ENCODE results near the gene DNER.
A peak's percentile ranks its signal among the peaks of the same experiment; 100 is the strongest.
"Not testable (repeated sequence)": the region's sequence is repeated elsewhere in the genome, so short reads cannot be mapped to it uniquely, and the experiment has no call there.

DNER gene

DNA sequence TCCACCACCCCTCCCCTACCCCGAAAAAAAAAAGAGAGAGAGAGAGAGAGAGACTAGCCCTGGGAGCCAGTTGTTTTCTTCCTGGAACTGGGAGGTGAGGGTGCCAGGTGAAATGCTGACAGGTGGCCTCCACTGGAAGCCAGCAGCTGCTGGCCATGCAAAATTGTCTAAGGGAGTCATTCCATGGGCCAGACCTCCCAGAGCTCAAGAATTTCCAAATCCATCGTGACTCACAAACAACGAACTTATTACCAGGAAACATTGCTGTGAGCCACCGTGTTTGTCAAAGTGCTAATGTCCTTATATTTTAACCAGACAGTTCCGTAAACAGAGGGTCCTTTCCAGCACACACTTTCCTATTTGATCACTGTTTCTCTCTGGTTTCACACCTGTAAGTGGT lies 374.7 kb downstream of the DNER start:
- TF ChIP-seq, protein P1, sequence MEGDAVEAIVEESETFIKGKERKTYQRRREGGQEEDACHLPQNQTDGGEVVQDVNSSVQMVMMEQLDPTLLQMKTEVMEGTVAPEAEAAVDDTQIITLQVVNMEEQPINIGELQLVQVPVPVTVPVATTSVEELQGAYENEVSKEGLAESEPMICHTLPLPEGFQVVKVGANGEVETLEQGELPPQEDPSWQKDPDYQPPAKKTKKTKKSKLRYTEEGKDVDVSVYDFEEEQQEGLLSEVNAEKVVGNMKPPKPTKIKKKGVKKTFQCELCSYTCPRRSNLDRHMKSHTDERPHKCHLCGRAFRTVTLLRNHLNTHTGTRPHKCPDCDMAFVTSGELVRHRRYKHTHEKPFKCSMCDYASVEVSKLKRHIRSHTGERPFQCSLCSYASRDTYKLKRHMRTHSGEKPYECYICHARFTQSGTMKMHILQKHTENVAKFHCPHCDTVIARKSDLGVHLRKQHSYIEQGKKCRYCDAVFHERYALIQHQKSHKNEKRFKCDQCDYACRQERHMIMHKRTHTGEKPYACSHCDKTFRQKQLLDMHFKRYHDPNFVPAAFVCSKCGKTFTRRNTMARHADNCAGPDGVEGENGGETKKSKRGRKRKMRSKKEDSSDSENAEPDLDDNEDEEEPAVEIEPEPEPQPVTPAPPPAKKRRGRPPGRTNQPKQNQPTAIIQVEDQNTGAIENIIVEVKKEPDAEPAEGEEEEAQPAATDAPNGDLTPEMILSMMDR (IDR thresholded peaks at IDR 0.05; ENCODE audit: low read depth, low read length): no peak
- DNase-seq (ENCODE audit: extremely low read depth, low read depth): no peak

DNA sequence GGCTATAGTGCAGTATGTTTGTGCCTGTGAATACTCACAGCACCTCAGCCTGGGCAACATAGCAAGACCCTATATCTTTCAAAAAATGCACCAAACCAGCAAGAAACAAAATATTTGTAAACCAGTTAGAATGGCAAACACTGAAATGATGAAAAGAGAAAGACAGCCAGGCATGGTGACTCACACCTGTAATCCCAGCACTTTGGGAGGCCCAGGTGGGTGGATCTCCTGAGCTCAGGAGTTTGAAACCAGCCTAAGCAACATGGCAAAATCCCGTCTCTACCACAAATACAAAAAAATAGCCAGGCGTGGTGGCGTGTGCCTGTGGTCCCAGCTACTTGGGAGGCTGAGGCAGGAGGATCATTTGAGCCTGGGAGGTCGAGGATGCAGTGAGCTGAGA lies 375.2 kb downstream of the DNER start:
- DNase-seq (ENCODE audit: extremely low read depth, low read depth): not testable (repeated sequence)

- TF ChIP-seq, protein P1 (IDR thresholded peaks at IDR 0.05; ENCODE audit: low read depth, low read length): no peak
- no peak for DNase-seq (ENCODE audit: extremely low read depth, low read depth)
Measured at GRCh38 chr2:229335877-229336346, 378.4 kb downstream of the DNER start.

- TF ChIP-seq, protein P1 (IDR thresholded peaks at IDR 0.05; ENCODE audit: low read depth, low read length): no peak
- no peak for DNase-seq (ENCODE audit: extremely low read depth, low read depth)
Measured at GRCh38 chr2:229335330-229335729, 379.0 kb downstream of the DNER start.

GRCh38 chr2:229330952-229331351 lies 383.4 kb downstream of the DNER start:
- no peak for DNase-seq (ENCODE audit: extremely low read depth, low read depth)
- TF ChIP-seq, protein P1 (IDR thresholded peaks at IDR 0.05; ENCODE audit: low read depth, low read length): no peak

DNA sequence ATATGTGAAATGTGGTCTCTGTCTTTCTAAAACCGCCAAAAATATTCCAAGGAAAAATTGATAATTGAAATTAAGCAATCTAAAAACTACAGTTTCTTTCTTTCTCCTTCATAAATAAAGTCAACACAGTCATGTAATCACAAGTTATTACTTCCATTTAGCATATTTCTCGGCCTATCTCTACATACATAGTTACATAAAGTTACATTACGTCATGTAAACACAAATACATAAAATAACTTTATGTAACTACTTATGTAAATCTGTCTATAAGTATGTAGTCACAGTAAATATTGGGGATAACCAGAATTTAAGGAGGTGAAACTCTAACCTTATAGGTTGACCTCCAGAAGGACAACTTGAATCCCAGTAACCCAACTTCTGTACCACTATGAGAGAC lies 394.8 kb downstream of the DNER start:
- DNase-seq (ENCODE audit: extremely low read depth, low read depth): no peak

DNA sequence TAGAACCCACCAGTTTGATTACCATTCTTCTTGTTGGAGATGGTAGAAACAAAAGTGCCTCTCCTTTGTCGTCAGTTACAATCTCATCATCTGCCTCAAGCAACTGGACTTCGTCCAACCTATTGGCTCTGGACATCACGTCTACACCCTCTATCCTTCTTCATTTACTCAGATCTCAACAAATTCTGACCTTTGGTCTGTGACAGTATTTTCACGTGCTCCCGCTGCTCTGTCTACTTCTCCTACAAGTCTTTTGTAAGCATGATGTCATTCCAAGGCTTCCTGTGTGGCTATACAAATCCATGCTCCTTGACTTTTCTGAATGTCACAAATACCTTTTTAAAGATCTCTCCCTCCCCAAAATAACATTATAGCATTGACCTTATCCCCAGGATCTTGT lies 400.2 kb downstream of the DNER start:
- TF ChIP-seq, protein P1 (IDR thresholded peaks at IDR 0.05; ENCODE audit: low read depth, low read length): no peak

More for the DNA sequence above, 394.8 kb downstream of the DNER start:
- TF ChIP-seq, protein P1 (IDR thresholded peaks at IDR 0.05; ENCODE audit: low read depth, low read length): no peak

GRCh38 chr2:229313591-229313990 lies 400.8 kb downstream of the DNER start:
- TF ChIP-seq, protein P1 (IDR thresholded peaks at IDR 0.05; ENCODE audit: low read depth, low read length): no peak
- peak; percentile 24 for DNase-seq (ENCODE audit: extremely low read depth, low read depth)

More for the DNA sequence above, 400.2 kb downstream of the DNER start:
- no peak for DNase-seq (ENCODE audit: extremely low read depth, low read depth)
